Measurements from ENCODE around the gene LSM7.

LSM7 gene

DNA sequence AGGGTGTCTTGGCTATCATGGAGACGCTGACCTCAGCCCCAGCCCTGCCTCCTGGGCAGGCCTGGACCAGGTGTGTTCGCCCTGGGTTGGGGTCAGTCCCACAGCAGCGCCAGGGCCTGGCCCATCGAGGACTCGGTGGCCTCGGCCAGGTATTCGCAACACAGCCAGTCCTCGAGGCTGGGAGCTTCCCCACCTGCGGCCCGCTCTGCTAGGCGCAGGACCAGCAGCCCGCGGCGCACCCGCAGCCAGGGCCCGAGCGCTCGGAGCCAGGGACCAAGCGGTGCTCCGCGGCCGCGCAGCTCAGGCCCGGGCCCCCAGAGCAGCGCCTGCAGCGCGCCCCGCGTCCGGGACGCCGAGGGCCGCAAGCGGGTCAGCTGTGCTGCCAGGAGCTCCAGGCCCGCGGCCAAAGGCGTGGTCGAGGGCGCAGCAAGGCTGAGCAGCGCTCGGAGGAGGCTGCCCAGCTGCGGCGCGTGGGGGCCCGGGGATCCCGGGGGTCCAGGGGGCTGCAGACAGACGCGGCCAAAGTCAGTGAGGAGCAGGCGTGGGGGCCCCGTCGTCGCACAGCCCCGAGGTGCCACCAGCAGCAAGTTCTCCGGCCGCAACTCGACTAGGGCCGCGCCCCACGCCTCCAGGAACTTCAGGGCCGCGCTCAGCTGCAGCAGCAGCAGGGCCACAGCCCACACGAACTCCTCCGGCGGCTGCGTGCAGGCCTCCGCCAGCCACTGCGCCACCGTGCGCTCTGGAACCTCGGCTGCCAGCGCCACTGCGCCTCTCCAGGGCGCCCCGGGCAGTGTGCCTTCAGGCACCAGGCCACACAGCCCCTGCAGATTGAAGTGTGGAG, 52.6 kb downstream of the LSM7 start:
- TF ChIP-seq, protein P1, sequence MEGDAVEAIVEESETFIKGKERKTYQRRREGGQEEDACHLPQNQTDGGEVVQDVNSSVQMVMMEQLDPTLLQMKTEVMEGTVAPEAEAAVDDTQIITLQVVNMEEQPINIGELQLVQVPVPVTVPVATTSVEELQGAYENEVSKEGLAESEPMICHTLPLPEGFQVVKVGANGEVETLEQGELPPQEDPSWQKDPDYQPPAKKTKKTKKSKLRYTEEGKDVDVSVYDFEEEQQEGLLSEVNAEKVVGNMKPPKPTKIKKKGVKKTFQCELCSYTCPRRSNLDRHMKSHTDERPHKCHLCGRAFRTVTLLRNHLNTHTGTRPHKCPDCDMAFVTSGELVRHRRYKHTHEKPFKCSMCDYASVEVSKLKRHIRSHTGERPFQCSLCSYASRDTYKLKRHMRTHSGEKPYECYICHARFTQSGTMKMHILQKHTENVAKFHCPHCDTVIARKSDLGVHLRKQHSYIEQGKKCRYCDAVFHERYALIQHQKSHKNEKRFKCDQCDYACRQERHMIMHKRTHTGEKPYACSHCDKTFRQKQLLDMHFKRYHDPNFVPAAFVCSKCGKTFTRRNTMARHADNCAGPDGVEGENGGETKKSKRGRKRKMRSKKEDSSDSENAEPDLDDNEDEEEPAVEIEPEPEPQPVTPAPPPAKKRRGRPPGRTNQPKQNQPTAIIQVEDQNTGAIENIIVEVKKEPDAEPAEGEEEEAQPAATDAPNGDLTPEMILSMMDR (IDR thresholded peaks at IDR 0.05; ENCODE audit: extremely low read depth, missing control alignments) = no peak
- DNase-seq (ENCODE audit: low spot score) = no peak

DNA sequence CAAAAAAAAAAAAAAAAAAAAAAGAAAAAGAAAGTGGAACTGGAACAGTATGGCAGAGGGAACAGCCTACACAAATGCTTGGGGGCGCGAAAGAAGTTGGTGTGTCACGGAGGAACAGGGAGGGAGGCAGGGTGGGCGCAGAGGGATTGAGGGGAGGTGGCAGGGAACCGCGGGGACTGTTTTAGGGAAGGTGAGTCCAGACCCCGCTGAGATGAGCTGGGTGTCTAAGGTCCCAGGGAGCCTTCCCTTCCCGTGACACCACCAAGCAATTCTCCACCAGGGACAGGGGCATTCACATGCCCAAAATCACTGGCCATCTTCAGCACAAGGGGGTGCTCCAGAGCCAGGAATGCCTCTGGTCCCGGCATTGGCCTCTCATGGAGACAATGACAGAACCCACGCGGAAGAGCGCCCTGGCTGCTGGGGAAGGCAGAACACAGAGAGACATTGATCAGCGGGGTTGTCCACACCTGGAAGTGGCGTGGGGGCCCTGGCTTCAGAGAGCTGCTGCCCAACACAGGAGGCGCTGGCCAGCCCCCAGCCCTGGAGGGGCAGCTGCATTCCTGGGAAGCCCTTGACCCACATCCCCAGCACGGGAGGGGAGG, 53.4 kb downstream of the LSM7 start:
- TF ChIP-seq, protein P1 (IDR thresholded peaks at IDR 0.05; ENCODE audit: extremely low read depth, missing control alignments) = peak; percentile 10
- DNase-seq (ENCODE audit: low spot score) = peak; percentile 71

DNA sequence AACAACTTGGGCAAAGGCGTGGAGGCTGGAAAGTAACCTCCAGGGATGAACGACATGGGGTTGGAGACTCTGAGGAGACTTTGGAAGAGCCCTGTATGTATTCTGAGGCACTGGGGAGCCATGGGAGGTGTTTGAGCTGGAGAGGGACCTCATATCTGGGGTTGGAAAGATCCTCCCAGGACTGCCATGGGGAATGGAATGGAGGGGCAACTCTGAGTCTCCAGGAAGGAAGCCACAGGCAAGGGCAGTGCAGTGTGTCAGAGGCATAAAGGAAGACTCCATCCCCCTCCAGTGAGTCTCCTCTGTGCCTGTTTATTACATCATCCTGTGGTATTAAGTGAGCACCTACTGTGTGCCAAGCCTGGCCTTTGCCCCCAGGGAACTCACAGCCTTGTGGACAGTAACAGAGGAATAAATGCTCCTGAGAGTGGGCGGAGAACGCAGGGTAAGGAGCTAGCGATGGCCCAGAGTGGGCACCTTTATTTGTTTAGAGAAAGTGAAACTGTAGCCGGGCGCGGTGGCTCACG, 54.1 kb downstream of the LSM7 start:
- DNase-seq (ENCODE audit: low spot score) = no peak
- TF ChIP-seq, protein P1 (IDR thresholded peaks at IDR 0.05; ENCODE audit: extremely low read depth, missing control alignments) = no peak

DNA sequence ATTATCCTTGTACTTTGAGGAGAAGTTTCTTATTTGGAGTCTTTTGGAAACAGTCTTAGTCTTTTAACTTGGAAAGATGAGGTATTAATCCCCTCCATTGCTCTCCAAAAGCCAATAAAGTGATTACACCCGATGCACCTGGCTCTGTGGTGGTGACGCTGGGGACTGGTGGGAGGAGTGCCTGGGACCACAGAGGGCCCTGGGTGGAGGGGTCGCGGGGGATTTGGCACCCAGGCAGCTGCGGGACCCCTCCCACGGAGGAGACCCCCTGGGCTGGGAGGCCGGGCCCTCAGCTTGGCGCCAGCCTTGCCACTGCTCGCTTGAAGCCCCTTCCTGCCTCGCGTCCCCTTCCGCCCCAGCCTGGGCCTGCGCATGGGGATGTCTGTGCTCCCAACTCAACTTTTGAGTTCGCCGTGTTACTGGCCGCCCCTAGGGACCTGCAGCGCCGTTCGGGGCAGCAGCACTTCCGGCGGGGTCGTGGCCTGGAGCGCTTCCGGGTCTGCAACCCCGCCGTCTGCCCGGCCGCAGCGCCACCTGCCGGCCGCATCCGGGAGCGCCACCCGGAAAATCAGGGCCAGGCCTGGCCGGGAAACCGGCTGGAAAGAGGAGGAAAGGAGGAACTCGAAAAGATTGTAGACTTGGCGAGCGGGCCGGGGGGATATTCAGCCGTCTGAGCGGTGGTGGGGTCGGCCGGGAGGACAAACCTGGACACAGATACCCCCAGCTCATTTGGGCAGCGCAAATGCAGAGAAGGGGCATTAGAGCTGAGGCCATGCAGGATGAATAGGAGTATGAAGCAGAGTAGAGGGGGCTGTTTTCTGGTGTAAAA, 54.8 kb downstream of the LSM7 start:
- DNase-seq (ENCODE audit: low spot score) = peak; percentile 96
- TF ChIP-seq, protein P1 (IDR thresholded peaks at IDR 0.05; ENCODE audit: extremely low read depth, missing control alignments) = peak; percentile 88

Data from GM20000 (cell line).